GM12892 (cell line): Measurements from ENCODE around the gene SUSD2.

Source experiments
- DNase-seq: peaks from one replicate; pipeline ENCODE4 v3.0.0; 2011; ENCODE audit not compliant: insufficient read length
- FAIRE-seq: peaks from 2 replicates; lab custom pipeline; 2011; peaks lifted over from hg19 to GRCh38; lab: Jason Lieb, UNC
- POLR2A ChIP-seq: IDR thresholded peaks from 2 replicates; pipeline ENCODE4 v1.6.1; 2011; ENCODE audit warnings: low read depth, low read length, control low read depth
- POLR2AphosphoS5 ChIP-seq: IDR thresholded peaks from 2 replicates; pipeline ENCODE4 v1.6.1; 2011; ENCODE audit warnings: low read depth, low read length, control low read depth
- TAF1 ChIP-seq: IDR thresholded peaks from 2 replicates; pipeline ENCODE4 v1.6.1; 2011; ENCODE audit warnings: low read depth, mild to moderate bottlenecking, control low read depth, low read length, borderline replicate concordance

The SUSD2 gene

GRCh38 chr22:24166811-24167210 lies 14.5 kb upstream of the SUSD2 start:
- TF ChIP-seq POLR2A, result no peak
- no peak for TF ChIP-seq TAF1
- TF ChIP-seq POLR2AphosphoS5, result no peak
- DNase-seq, result no peak
- no peak for FAIRE-seq

- DNase-seq (no peak), FAIRE-seq (no peak)
- TF ChIP-seq POLR2A (no peak), POLR2AphosphoS5 (no peak), TAF1 (no peak)
Observed at GRCh38 chr22:24169439-24170058, 11.7 kb upstream of the SUSD2 start.

- TF ChIP-seq TAF1, result no peak
- no peak for TF ChIP-seq POLR2A
- no peak for TF ChIP-seq POLR2AphosphoS5
- FAIRE-seq (no peak), DNase-seq (no peak)
Observed at GRCh38 chr22:24170188-24170587, 11.1 kb upstream of the SUSD2 start.

- DNase-seq (no peak), FAIRE-seq (no peak)
- no peak for TF ChIP-seq POLR2AphosphoS5
Observed at GRCh38 chr22:24170632-24171031, 10.7 kb upstream of the SUSD2 start.

- FAIRE-seq (no peak), DNase-seq (no peak)
- TF ChIP-seq POLR2AphosphoS5, result no peak
- TF ChIP-seq TAF1, result no peak
- TF ChIP-seq POLR2A, result no peak
Observed at GRCh38 chr22:24171822-24172221, 9.5 kb upstream of the SUSD2 start.

- DNase-seq, result peak; percentile 72
- FAIRE-seq, result peak; percentile 85
- TF ChIP-seq POLR2A (no peak), POLR2AphosphoS5 (no peak), TAF1 (no peak)
Observed at GRCh38 chr22:24175160-24175808, 6.0 kb upstream of the SUSD2 start.

- FAIRE-seq (no peak), DNase-seq (no peak)
- TF ChIP-seq POLR2A (no peak), POLR2AphosphoS5 (no peak), TAF1 (no peak)
Observed at GRCh38 chr22:24176040-24176439, 5.2 kb upstream of the SUSD2 start.

GRCh38 chr22:24176630-24177029 lies 4.7 kb upstream of the SUSD2 start:
- TF ChIP-seq POLR2AphosphoS5 (no peak), POLR2A (no peak), TAF1 (no peak)
- no peak for FAIRE-seq
- DNase-seq, result no peak

- no peak for TF ChIP-seq POLR2A
- no peak for TF ChIP-seq TAF1
- TF ChIP-seq POLR2AphosphoS5, result no peak
Observed at GRCh38 chr22:24177045-24177444, 4.2 kb upstream of the SUSD2 start.

GRCh38 chr22:24177456-24177855 lies 3.8 kb upstream of the SUSD2 start:
- TF ChIP-seq TAF1 (no peak), POLR2A (no peak), POLR2AphosphoS5 (no peak)
- DNase-seq (no peak), FAIRE-seq (no peak)

More at GRCh38 chr22:24177045-24177444, 4.2 kb upstream of the SUSD2 start:
- DNase-seq, result no peak
- FAIRE-seq, result no peak

GRCh38 chr22:24178021-24178431 lies 3.3 kb upstream of the SUSD2 start:
- DNase-seq (no peak), FAIRE-seq (no peak)
- TF ChIP-seq TAF1 (no peak), POLR2AphosphoS5 (no peak), POLR2A (no peak)

GRCh38 chr22:24178502-24179440 lies 2.5 kb upstream of the SUSD2 start:
- peak; percentile 68 for FAIRE-seq
- TF ChIP-seq POLR2AphosphoS5 (no peak), TAF1 (no peak), POLR2A (no peak)
- DNase-seq, result no peak
